HG03045 (cell line): ENCODE results near the gene ZNF304.
"Not testable (repeated sequence)": the region's sequence is repeated elsewhere in the genome, so short reads cannot be mapped to it uniquely, and the experiment has no call there.

Experiments
- ATAC-seq: cut with Tn5 transposase; IDR thresholded peaks from one replicate; pipeline ENCODE4 v1.9.1; 2021; ENCODE audit warnings: mild to moderate bottlenecking, moderate library complexity; ENCODE audit not compliant: unreplicated experiment

The ZNF304 gene

DNA sequence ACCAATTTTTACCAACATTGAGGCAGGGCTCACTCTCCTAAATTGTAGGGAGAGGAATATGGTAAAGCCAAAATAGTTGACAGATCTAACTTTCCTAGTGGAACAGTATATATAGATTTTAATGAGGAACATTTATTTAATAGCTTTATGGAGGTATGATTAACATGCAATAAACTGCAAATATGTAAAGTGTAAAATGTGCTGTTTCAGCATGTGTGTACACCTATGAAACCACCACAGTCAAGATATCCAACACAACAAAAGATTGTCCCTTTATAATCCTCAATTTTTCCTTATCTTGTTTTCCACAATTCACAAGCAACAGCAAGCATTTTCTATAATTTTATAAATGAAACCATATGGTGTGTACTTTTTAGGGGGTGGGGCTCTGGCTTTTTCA is 8.2 kb downstream of the ZNF304 start:
- ATAC-seq = no peak

GRCh38 chr19:57362419-57362818 is 11.3 kb downstream of the ZNF304 start:
- no peak for ATAC-seq

- ATAC-seq = peak; percentile 92
These were observed 12.1 kb downstream of the ZNF304 start, which contains the start of the genes TRAPPC2B and ZNF547 for GRCh38 chr19:57362997-57363687. TSS of gene TRAPPC2B (plus strand) at chr19:57363551. CDS start at chr19:57364834, 1,283 bp downstream. TSS of gene ZNF547 (plus strand) at chr19:57363551. CDS start at chr19:57368556, 5,005 bp downstream.

DNA sequence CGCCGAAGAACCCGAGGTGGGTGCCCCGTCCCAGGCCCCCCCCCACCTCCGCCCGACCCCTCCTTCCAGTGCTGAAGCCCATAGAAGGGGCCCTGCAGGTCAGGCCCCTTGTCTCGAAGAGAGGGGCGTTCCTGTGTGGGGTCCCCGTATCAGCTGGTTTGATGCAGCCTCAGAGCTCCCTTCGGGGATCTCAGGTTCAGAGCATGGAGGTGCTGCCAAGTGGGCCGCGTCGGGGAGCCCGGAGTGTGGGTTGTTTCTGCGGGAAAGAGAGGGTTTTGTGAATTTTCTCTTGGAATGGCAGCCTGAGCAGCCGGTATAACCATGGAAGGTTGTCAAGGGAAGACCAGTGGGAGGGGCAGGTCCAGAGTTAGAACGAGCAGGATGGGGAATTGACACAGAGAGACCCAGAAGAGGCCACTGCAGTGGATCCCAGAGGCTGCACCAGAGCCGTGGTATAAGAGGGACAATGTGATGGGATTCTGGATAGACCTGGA is 12.7 kb downstream of the ZNF304 start:
- no peak for ATAC-seq

DNA sequence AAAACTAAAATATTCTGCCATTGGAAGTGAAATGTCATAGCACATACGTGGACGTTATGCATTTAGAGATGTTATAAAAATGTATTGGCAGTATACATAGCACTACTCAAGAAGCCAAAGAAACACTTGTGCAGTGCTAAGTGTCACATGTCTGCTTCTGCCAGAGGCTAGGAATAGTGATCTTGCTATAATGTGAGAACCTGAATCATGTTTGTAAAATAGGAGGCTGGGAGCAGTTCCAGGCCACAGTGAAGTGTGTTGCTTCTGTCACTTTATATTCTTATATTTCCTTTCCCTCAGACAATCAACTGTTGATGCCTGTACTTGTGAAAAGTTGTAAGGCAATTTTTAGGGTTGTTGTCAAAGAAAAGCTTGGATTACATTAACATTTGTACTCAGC is 15.7 kb downstream of the ZNF304 start:
- no peak for ATAC-seq

DNA sequence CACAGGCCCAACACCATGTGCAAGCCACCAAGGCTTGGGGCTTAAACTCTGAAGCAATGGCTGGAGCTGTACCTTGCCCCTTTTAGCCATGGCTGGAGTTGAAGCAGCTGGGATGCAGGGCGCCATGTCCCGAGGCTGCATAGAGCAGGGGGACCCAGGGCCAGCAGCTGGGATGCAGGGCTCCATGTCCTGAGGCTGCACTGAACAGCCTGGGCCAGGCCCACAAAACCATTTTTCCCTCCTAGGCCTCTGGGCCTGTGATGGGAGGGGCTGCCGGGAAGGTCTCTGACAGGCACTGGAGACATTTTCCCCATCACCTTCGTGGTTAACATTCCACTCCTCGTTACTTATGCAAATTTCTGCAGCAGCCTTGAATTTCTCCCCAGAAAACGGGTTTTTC is 23.1 kb downstream of the ZNF304 start:
- ATAC-seq = no peak

DNA sequence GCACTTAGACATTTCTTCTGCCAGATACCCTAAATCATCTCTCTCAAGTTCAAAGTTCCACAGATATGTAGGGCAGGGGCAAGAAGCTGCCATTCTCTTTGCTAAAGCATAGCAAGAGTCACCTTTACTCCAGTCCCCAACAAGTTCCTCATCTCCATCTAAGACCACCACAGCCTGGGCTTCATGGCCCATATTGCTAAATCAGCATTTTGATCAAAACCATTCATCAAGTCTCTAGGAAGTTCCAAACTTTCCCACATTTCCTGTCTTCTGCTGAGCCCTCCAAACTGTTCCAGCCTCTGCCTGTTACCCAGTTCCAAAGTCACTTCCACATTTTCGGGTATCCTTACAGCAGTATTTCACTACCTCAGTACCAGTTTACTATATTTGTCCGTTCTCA is 23.6 kb downstream of the ZNF304 start:
- ATAC-seq = not testable (repeated sequence)

DNA sequence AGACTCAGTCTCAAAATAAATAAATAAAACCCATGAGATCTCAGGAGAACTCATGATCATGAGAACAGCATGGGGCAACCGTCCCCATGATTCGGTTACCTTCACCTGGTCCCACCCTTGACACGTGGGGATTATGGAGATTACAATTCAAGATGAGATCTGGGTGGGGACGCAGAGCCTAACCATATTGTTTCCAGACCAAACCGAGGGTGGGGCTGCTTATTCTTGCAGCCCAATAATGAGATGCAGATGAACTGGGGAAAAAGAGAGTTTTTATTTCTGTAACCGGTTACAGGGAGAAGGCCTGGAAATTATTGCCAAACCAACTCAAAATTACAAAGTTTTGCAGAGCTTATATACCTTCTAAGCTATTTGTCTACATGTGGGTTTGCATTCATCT is 25.1 kb downstream of the ZNF304 start:
- ATAC-seq = no peak

DNA sequence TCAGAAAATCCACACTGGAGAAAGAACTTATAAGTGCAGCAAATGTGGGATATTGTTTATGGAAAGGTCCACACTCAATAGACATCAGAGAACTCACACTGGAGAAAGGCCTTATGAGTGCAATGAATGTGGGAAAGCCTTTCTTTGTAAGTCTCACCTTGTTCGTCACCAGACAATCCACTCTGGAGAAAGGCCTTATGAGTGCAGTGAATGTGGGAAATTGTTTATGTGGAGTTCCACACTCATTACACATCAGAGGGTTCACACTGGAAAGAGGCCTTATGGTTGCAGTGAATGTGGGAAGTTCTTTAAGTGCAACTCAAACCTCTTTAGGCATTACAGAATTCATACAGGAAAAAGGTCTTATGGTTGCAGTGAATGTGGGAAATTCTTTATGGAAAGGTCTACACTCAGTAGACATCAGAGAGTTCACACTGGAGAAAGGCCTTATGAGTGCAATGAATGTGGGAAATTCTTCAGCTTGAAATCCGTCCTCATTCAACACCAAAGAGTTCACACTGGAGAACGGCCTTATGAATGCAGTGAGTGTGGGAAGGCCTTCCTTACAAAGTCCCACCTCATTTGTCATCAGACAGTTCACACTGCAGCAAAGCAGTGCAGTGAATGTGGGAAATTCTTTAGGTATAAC is 26.6 kb downstream of the ZNF304 start:
- ATAC-seq = no peak

- no peak for ATAC-seq
These were observed 29.9 kb downstream of the ZNF304 start for GRCh38 chr19:57380923-57381322.

- ATAC-seq = no peak
These were observed 31.9 kb downstream of the ZNF304 start for GRCh38 chr19:57382806-57383488.

DNA sequence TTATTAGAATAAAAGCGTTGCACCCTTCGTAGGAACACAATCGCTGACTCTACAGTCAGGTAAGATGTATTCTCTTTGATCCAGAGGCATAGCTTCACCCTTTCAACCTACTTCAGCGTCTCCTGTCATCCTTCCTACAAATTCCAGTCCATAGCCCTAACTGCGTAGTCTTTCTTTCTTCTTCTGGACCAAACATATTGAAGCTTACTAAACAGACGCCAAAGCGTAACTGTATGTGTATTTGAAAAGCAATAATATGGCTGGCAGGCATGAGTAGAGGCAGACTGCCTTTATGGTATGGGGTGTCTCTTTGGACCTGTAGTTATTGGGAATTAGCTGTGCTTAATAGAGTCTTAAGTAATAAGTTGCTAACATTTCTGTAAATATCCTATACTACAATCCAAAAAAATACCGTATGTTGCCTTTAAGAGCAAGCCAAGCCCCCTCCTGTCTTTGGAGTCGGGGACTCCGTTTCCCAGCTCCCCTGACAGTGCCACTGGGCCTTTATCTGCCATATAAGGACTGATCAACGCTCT is 38.2 kb downstream of the ZNF304 start:
- no peak for ATAC-seq

- ATAC-seq = peak; percentile 95
These were observed 38.9 kb downstream of the ZNF304 start, which contains the start of gene ZNF548 for GRCh38 chr19:57389730-57390598. TSS of gene ZNF548 (plus strand) at chr19:57389854. CDS start at chr19:57390100, 246 bp downstream.

- no peak for ATAC-seq
These were observed 44.6 kb downstream of the ZNF304 start for GRCh38 chr19:57395710-57396109.

- no peak for ATAC-seq
These were observed 47.8 kb downstream of the ZNF304 start for GRCh38 chr19:57398868-57399267.

GRCh38 chr19:57403737-57404563 is 52.9 kb downstream of the ZNF304 start:
- ATAC-seq = no peak

DNA sequence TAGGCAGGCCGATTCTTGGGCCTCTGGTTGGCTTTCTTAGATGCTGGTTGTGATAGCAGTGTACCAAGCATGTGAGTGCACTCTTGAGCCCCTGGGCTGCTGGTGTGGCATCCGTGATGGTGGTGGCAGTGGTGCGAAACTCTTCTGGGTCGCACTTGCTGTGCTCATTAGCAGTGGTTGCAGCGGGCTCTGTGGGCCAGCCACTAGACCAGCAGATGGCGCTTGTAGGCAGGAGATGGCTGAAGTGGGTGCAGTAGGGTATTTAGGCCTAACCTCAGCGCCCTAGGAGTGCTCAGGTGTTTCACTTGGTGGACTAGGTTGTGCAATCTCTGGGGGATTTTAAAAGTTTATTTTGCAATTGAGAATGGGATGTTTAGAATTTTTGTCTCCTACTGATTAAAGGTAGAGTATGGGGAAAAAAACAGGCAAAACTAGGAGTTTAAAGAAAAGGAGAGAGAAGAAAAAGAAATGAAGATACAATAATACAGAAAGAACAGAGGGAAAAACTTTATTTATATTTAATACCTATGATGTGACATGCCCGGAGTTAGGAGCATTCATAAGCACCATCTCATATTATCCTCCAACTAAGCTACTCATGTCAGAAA is 55.5 kb downstream of the ZNF304 start:
- ATAC-seq = no peak
